Progenitor cell of endocrine pancreas (in vitro differentiated cells): ENCODE data around the gene OR1M1. TPM values are rescaled to one million over a fixed set of nuclear protein-coding genes. Genes with fewer than 3 reads are reported as not detected.
"Not testable (repeated sequence)": the region's sequence is repeated elsewhere in the genome, so short reads cannot be mapped to it uniquely, and the experiment has no call there.

Source experiments
- DNase-seq: peaks from one replicate; pipeline ENCODE4 v3.0.0; 2021; ENCODE audit warnings: low spot score; ENCODE audit not compliant: unreplicated experiment
- H3K27ac Mint-ChIP-seq: 2 replicates; pipeline ENCODE4 v1.8.0; 2021; ENCODE audit warnings: mild to moderate bottlenecking, moderate library complexity, mixed read lengths
- H3K27me3 Mint-ChIP-seq: 2 replicates; pipeline ENCODE4 v1.8.0; 2021; ENCODE audit warnings: mixed read lengths
- H3K36me3 Mint-ChIP-seq: 2 replicates; pipeline ENCODE4 v1.8.0; 2022; ENCODE audit warnings: mixed read lengths; ENCODE audit not compliant: insufficient read depth
- H3K4me1 Mint-ChIP-seq: 2 replicates; pipeline ENCODE4 v1.8.0; 2021; ENCODE audit warnings: low read depth, mixed read lengths
- H3K4me3 Mint-ChIP-seq: 2 replicates; pipeline ENCODE4 v1.8.0; 2021; ENCODE audit warnings: low read depth, mild to moderate bottlenecking, moderate library complexity, mixed read lengths
- H3K9me3 Mint-ChIP-seq: 2 replicates; pipeline ENCODE4 v1.8.0; 2021; ENCODE audit warnings: low read depth, mixed read lengths
- total RNA-seq: library from RNA; stranded (reverse); gene quantifications from 2 replicates; pipeline ENCODE4 v1.2.1, GENCODE V29; 2021
- TF ChIP-seq, protein P1 (sequence below): fragments of 200-600 bp; sonication (generic); IDR thresholded peaks from one replicate; pipeline ENCODE4 v1.5.0; 2021; ENCODE audit warnings: antibody characterized with exemption, mild to moderate bottlenecking; ENCODE audit not compliant: unreplicated experiment

Gene OR1M1
- total RNA-seq, 1 donor from 2014 or later = not detected

DNA sequence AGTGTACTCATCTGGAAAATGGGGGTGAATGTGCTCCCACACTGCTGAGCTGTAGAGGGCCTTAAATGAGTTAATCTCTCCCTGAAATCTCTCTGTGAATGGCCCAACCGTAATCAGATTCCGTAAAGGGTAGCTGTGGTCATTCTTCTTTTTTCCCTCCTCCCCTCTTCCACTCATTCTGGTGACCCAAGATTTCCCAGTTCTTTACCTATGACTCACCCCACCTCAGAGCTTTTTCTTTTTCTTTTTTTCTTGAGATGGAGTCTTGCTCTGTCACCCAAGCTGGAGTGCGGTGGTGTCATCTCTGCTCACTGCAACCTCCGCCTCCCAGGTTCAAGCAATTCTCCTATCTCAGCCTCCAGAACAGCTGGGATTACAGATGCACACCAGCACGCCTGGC lies 43.3 kb upstream of the OR1M1 start:
- H3K27me3 Mint-ChIP-seq = peaks cover 3% of the 10 kb centered on the region
- H3K4me3 Mint-ChIP-seq = no peak overlapping the region
- TF ChIP-seq, protein P1, sequence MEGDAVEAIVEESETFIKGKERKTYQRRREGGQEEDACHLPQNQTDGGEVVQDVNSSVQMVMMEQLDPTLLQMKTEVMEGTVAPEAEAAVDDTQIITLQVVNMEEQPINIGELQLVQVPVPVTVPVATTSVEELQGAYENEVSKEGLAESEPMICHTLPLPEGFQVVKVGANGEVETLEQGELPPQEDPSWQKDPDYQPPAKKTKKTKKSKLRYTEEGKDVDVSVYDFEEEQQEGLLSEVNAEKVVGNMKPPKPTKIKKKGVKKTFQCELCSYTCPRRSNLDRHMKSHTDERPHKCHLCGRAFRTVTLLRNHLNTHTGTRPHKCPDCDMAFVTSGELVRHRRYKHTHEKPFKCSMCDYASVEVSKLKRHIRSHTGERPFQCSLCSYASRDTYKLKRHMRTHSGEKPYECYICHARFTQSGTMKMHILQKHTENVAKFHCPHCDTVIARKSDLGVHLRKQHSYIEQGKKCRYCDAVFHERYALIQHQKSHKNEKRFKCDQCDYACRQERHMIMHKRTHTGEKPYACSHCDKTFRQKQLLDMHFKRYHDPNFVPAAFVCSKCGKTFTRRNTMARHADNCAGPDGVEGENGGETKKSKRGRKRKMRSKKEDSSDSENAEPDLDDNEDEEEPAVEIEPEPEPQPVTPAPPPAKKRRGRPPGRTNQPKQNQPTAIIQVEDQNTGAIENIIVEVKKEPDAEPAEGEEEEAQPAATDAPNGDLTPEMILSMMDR = no peak
- H3K4me1 Mint-ChIP-seq = peaks cover 3% of the 10 kb centered on the region
- H3K9me3 Mint-ChIP-seq = no peaks in the 10 kb centered on the region
- no peak overlapping the region for H3K27ac Mint-ChIP-seq
- DNase-seq = no peak
- no peaks in the 10 kb centered on the region for H3K36me3 Mint-ChIP-seq

DNA sequence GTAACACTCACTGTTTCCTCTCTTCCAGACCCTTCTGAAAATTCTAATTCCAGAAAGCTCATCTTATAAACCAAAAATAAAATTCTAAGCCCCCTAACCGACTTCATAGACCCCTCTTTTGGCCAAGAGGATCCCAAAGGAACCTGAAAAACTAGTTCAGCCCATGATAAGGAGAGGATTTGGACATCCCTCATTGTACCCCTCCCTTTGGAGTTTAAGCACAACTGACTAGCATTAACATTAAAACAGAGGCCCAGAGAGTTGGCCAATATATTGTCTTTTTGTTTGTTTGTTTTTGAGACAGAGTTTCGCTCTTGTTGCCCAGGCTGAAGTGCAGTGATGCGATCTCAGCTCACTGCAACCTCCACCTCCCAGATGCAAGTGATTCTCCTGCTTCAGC lies 42.4 kb upstream of the OR1M1 start:
- DNase-seq = no peak
- no peak overlapping the region for H3K27ac Mint-ChIP-seq
- no peaks in the 10 kb centered on the region for H3K36me3 Mint-ChIP-seq
- H3K27me3 Mint-ChIP-seq = peaks cover 3% of the 10 kb centered on the region
- peaks cover 3% of the 10 kb centered on the region for H3K4me1 Mint-ChIP-seq
- TF ChIP-seq, protein P1 = no peak
- no peak overlapping the region for H3K4me3 Mint-ChIP-seq
- no peaks in the 10 kb centered on the region for H3K9me3 Mint-ChIP-seq

DNA sequence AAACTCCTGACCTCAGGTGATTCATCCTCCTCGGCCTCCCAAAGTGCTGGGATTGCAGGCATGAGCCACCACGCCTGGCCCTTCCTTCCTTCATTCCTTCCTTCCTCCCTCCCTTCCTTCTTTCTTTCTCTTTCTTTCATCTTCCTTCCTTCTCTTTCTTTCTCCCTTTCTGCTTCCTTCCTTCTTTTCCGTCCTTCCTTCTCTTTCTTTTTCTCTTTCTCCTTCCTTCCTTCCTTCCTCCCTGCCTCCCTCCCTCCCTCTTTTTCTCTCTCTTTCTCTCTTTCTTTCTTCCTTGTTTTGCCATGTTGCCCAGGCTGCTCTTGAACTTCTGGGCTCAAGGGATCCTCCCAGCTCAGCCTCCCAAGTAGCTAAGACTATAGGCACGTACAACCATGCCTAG lies 40.2 kb upstream of the OR1M1 start:
- no peak for DNase-seq
- peaks cover 3% of the 10 kb centered on the region for H3K27me3 Mint-ChIP-seq
- H3K4me1 Mint-ChIP-seq = no peaks in the 10 kb centered on the region
- H3K27ac Mint-ChIP-seq = no peak overlapping the region
- H3K36me3 Mint-ChIP-seq = no peaks in the 10 kb centered on the region
- H3K4me3 Mint-ChIP-seq = no peak overlapping the region
- no peaks in the 10 kb centered on the region for H3K9me3 Mint-ChIP-seq
- TF ChIP-seq, protein P1 = no peak

DNA sequence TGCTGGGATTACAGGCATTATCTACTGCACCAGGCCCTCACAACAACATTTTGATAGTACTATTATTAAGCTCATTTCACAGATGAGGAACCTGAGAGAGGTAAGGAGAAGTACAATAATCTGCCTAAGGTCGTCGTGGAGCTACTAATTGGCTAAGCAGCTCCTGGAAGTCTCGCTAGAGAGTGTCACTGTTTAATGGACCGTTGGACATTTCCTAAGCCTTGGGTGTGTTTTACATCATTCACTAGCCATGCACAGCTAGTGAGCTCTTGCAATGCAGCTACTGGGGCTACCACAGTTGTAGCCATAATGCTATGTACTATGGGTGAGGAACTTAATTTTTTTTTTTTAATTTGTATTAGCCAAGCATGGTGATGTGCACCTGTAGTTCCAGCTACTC lies 34.0 kb upstream of the OR1M1 start:
- Mint-ChIP-seq H3K4me1 (peaks cover 8% of the 10 kb centered on the region), H3K36me3 (no peaks in the 10 kb centered on the region), H3K4me3 (no peak overlapping the region), H3K9me3 (no peaks in the 10 kb centered on the region), H3K27ac (no peak overlapping the region), H3K27me3 (no peaks in the 10 kb centered on the region)
- TF ChIP-seq, protein P1 = no peak
- no peak for DNase-seq

DNA sequence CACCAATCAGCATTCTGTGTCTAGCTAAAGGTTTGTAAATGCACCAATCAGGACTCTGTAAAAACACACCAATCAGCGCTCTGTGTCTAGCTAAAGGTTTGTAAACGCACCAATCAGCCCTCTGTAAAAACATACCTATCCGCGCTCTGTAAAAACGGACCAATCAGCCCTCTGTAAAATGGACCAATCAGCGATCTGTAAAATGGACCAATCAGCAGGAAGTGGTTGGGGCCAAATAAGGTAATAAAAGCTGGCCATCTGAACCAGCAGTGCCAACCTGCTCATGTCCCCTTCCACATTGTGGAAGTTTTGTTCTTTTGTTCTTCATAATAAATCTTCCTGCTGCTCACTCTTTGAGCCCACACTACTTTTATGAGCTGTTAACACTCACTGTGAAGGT lies 33.2 kb upstream of the OR1M1 start:
- H3K9me3 Mint-ChIP-seq, DNase-seq, H3K27ac Mint-ChIP-seq, H3K4me3 Mint-ChIP-seq, H3K36me3 Mint-ChIP-seq, H3K4me1 Mint-ChIP-seq, H3K27me3 Mint-ChIP-seq: not testable (repeated sequence)

DNA sequence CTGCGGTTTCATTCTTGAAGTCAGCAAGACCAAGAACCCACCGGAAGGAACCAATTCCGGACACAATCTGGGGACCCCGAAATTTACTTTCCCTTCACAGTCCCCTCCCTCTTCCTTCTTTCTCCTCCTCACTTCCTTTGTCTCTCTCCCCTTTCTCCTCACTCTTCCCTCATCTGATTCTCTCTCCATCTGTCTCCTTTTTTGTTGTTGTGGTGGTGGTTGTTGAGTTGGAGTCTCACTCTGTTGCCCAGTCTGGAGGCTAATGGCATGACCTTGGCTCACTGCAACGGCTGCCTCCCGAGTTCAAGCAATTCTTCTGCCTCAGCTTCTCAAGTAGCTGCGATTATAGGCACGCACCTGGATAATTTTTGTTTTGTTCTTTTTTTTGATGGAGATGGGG lies 32.7 kb upstream of the OR1M1 start:
- H3K9me3 Mint-ChIP-seq = no peaks in the 10 kb centered on the region
- no peak overlapping the region for H3K4me3 Mint-ChIP-seq
- H3K4me1 Mint-ChIP-seq = peaks cover 10% of the 10 kb centered on the region
- TF ChIP-seq, protein P1 = no peak
- no peaks in the 10 kb centered on the region for H3K27me3 Mint-ChIP-seq
- no peak for DNase-seq
- H3K36me3 Mint-ChIP-seq = no peaks in the 10 kb centered on the region
- no peak overlapping the region for H3K27ac Mint-ChIP-seq
